ENCODE results near the gene KRT1.

Gene KRT1

GRCh38 chr12:52662093-52662917, 17.9 kb downstream of the KRT1 start:
- TF ChIP-seq TAF1 (IDR thresholded peaks at IDR 0.05; ENCODE audit: borderline replicate concordance, insufficient read depth, low read length) (no peak), REST (IDR thresholded peaks at IDR 0.05; ENCODE audit: insufficient read depth in 1 of 2, low read depth in 2 of 2, low read length in 2 of 2) (no peak), POLR2AphosphoS5 (IDR thresholded peaks at IDR 0.05; ENCODE audit: low read depth, low read length) (no peak), SIN3A (IDR thresholded peaks at IDR 0.05; ENCODE audit: borderline replicate concordance, insufficient read depth, low read length) (no peak), FOXP2 (optimal IDR thresholded peaks at IDR 0.05; ENCODE audit: borderline replicate concordance, extremely low read depth, extremely low read length, insufficient read depth) (no peak)

GRCh38 chr12:52661668-52662067, 18.5 kb downstream of the KRT1 start:
- TF ChIP-seq POLR2AphosphoS5 (IDR thresholded peaks at IDR 0.05; ENCODE audit: low read depth, low read length) (no peak), FOXP2 (optimal IDR thresholded peaks at IDR 0.05; ENCODE audit: borderline replicate concordance, extremely low read depth, extremely low read length, insufficient read depth) (no peak), REST (IDR thresholded peaks at IDR 0.05; ENCODE audit: insufficient read depth in 1 of 2, low read depth in 2 of 2, low read length in 2 of 2) (no peak), TAF1 (IDR thresholded peaks at IDR 0.05; ENCODE audit: borderline replicate concordance, insufficient read depth, low read length) (no peak), SIN3A (IDR thresholded peaks at IDR 0.05; ENCODE audit: borderline replicate concordance, insufficient read depth, low read length) (no peak)

GRCh38 chr12:52660934-52661499, 19.2 kb downstream of the KRT1 start:
- TF ChIP-seq FOXP2 (optimal IDR thresholded peaks at IDR 0.05; ENCODE audit: borderline replicate concordance, extremely low read depth, extremely low read length, insufficient read depth) (no peak), POLR2AphosphoS5 (IDR thresholded peaks at IDR 0.05; ENCODE audit: low read depth, low read length) (no peak), REST (IDR thresholded peaks at IDR 0.05; ENCODE audit: insufficient read depth in 1 of 2, low read depth in 2 of 2, low read length in 2 of 2) (no peak), TAF1 (IDR thresholded peaks at IDR 0.05; ENCODE audit: borderline replicate concordance, insufficient read depth, low read length) (no peak), SIN3A (IDR thresholded peaks at IDR 0.05; ENCODE audit: borderline replicate concordance, insufficient read depth, low read length) (no peak)

GRCh38 chr12:52659951-52660350, 20.3 kb downstream of the KRT1 start:
- no peak for TF ChIP-seq REST (IDR thresholded peaks at IDR 0.05; ENCODE audit: insufficient read depth in 1 of 2, low read depth in 2 of 2, low read length in 2 of 2)
- TF ChIP-seq SIN3A (IDR thresholded peaks at IDR 0.05; ENCODE audit: borderline replicate concordance, insufficient read depth, low read length) = no peak
- no peak for TF ChIP-seq POLR2AphosphoS5 (IDR thresholded peaks at IDR 0.05; ENCODE audit: low read depth, low read length)
- no peak for TF ChIP-seq FOXP2 (optimal IDR thresholded peaks at IDR 0.05; ENCODE audit: borderline replicate concordance, extremely low read depth, extremely low read length, insufficient read depth)
- TF ChIP-seq TAF1 (IDR thresholded peaks at IDR 0.05; ENCODE audit: borderline replicate concordance, insufficient read depth, low read length) = no peak
